Neural cell (in vitro differentiated cells): ENCODE results near the gene BLOC1S4. TPM values are rescaled to one million over a fixed set of nuclear protein-coding genes. Genes with fewer than 3 reads are reported as not detected.

Experiments
- H2AFZ ChIP-seq: fragments of 200-600, 300-800 bp; sonication (generic), shearing (Covaris generic); 2 replicates; pipeline ENCODE4 v1.6.0; 2014; ENCODE audit warnings: low read depth, mild to moderate bottlenecking, antibody characterized with exemption, low read length, moderate library complexity
- H3F3A ChIP-seq: fragments of 200-600 bp; shearing (Covaris generic); 2 replicates; pipeline ENCODE4 v1.6.1; 2016; ENCODE audit warnings: mild to moderate bottlenecking, moderate library complexity, mixed read lengths, antibody characterized with exemption, low read length; ENCODE audit not compliant: insufficient read depth, poor library complexity, severe bottlenecking
- H3K27ac ChIP-seq: fragments of 200-600, 300-800 bp; sonication (generic), shearing (Covaris generic); 2 replicates; pipeline ENCODE4 v1.5.1; 2014; ENCODE audit warnings: mild to moderate bottlenecking, low read length, moderate library complexity
- H3K27me3 ChIP-seq: fragments of 300-800, 200-600 bp; sonication (generic), shearing (Covaris generic); 2 replicates; pipeline ENCODE4 v1.6.0; 2014; ENCODE audit warnings: mild to moderate bottlenecking, low read depth, low read length, moderate library complexity; ENCODE audit not compliant: insufficient read depth
- H3K36me3 ChIP-seq: fragments of 300-800, 200-600 bp; sonication (generic), shearing (Covaris generic); 2 replicates; pipeline ENCODE4 v1.5.1; 2014; ENCODE audit warnings: mild to moderate bottlenecking, antibody characterized with exemption, low read length, moderate library complexity; ENCODE audit not compliant: insufficient read depth
- H3K4me2 ChIP-seq: fragments of 300-800, 200-600 bp; sonication (generic), shearing (Covaris generic); 2 replicates; pipeline ENCODE4 v1.6.0; 2014; ENCODE audit warnings: mild to moderate bottlenecking, low read length
- H3K4me3 ChIP-seq: fragments of 300-800, 200-600 bp; sonication (generic), shearing (Covaris generic); 2 replicates; pipeline ENCODE4 v1.5.1; 2014; ENCODE audit warnings: mild to moderate bottlenecking, low read length, moderate library complexity
- H3K79me2 ChIP-seq: fragments of 200-600 bp; shearing (Covaris generic); replicated peaks from 2 replicates; pipeline ENCODE4 v1.6.0; 2014; ENCODE audit warnings: mild to moderate bottlenecking, low read length, moderate library complexity; ENCODE audit not compliant: insufficient read depth
- H3K9ac ChIP-seq: fragments of 300-800, 200-600 bp; sonication (generic), shearing (Covaris generic); 2 replicates; pipeline ENCODE4 v1.6.1; 2016; ENCODE audit warnings: mild to moderate bottlenecking, low read length, mixed read lengths
- H3K9me2 ChIP-seq: fragments of 200-600 bp; shearing (Covaris generic); 2 replicates; pipeline ENCODE4 v1.6.1; 2016; ENCODE audit warnings: mild to moderate bottlenecking, low read length, mixed read lengths; ENCODE audit not compliant: insufficient read depth
- H3K9me3 ChIP-seq: fragments of 200-600, 300-800 bp; sonication (generic), shearing (Covaris generic); 2 replicates; pipeline ENCODE4 v1.6.1; 2016; ENCODE audit warnings: mild to moderate bottlenecking, mixed run types, low read length, moderate library complexity, mixed read lengths
- H4K20me1 ChIP-seq: fragments of 200-600 bp; shearing (Covaris generic); 2 replicates; pipeline ENCODE4 v1.6.1; 2016; ENCODE audit warnings: mild to moderate bottlenecking, mixed run types; ENCODE audit not compliant: insufficient read depth
- EP300 ChIP-seq: fragments of 450-650 bp; conservative IDR thresholded peaks from 2 replicates; pipeline ENCODE4 v1.6.1; 2014; ENCODE audit warnings: antibody characterized with exemption, mild to moderate bottlenecking, moderate library complexity; ENCODE audit not compliant: poor library complexity, severe bottlenecking
- EZH2 ChIP-seq: fragments of 200-600, 300-800 bp; shearing (Covaris generic), sonication (generic); IDR thresholded peaks from 2 replicates; pipeline ENCODE4 v1.6.1; 2014; ENCODE audit warnings: antibody characterized with exemption, low read length, borderline replicate concordance, mild to moderate bottlenecking; ENCODE audit not compliant: insufficient read depth, poor library complexity, severe bottlenecking
- MXI1 ChIP-seq: fragments of 450-650 bp; conservative IDR thresholded peaks from 2 replicates; pipeline ENCODE4 v1.6.1; 2014; ENCODE audit warnings: antibody characterized with exemption, mild to moderate bottlenecking; ENCODE audit not compliant: poor library complexity, severe bottlenecking
- POLR2AphosphoS5 ChIP-seq: IDR thresholded peaks from 2 replicates; pipeline ENCODE4 v1.6.1; 2012
- RAD21 ChIP-seq: fragments of 450-650 bp; conservative IDR thresholded peaks from 2 replicates; pipeline ENCODE4 v1.6.1; 2014; ENCODE audit warnings: antibody characterized with exemption, mild to moderate bottlenecking, moderate library complexity
- SMC3 ChIP-seq: fragments of 450-650 bp; conservative IDR thresholded peaks from 2 replicates; pipeline ENCODE4 v1.6.1; 2014; ENCODE audit warnings: antibody characterized with exemption, mild to moderate bottlenecking, moderate library complexity; ENCODE audit not compliant: poor library complexity
- TAF1 ChIP-seq: IDR thresholded peaks from 2 replicates; pipeline ENCODE4 v1.6.1; 2012; ENCODE audit warnings: low read depth
- polyA plus RNA-seq: library from polyadenylated mRNA; depleted of rRNA; stranded (reverse); fragments of >200 nt; gene quantifications from 2 replicates; pipeline ENCODE4 v1.2.3, GENCODE V29; 2014
- TF ChIP-seq, protein P1 (sequence below): fragments of 450-650 bp; IDR thresholded peaks from 2 replicates; pipeline ENCODE4 v1.5.1; 2014; ENCODE audit warnings: antibody characterized with exemption, mild to moderate bottlenecking, moderate library complexity; ENCODE audit not compliant: poor library complexity, severe bottlenecking
- TF ChIP-seq, protein P2 (sequence below): IDR thresholded peaks from 2 replicates; pipeline ENCODE4 v1.6.1; 2012; ENCODE audit warnings: borderline replicate concordance

The BLOC1S4 gene
- polyA plus RNA-seq, 1 donor from 2014 or later = 21.2 TPM

DNA sequence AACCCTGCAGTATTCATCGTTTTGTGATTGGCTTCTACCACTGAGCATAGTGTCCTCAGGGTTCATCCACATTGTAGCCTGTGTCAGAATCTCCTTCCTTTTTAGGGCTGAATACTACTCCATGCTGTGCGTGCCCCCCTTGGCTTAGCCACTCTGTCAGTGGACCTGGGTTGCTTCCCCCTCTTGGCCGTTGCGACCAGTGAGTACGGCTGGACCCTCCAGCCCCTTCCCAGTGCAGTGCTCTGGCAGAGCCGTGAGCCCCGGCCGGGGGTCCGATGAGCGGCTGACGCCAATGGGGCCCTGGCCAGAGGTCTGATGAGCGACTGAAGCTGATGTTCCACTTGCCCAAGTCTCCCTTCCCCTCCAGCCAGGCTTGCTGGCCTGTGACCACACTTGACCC, 6.9 kb downstream of the BLOC1S4 start:
- Histone ChIP-seq H3K4me2 (no peak overlapping the region), H3K27ac (no peak overlapping the region), H4K20me1 (no peaks in the 10 kb centered on the region)

DNA sequence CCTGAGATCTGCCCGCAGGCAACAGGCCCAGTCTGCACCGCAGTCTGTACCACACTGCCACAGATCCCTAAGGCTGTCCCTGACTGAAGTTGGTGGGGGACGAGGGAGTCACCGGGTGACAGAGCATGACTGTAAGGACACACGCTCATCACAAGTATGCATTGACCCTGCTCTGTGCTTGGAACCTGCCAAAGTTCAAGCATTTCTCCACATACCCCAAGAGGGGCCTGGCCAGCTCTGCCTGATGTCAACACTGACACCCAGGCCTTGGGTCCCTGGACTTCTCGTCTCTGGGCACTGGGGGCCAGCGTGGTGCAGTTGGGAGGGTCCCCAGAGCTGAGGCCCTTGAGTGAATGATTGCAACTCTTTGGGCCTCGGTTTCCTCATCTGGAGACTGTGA, 7.9 kb downstream of the BLOC1S4 start:
- no peak overlapping the region for H3K9ac ChIP-seq
- H3K79me2 ChIP-seq = no peaks in the 10 kb centered on the region
- H2AFZ ChIP-seq = no peak overlapping the region

More for the DNA sequence above, 6.9 kb downstream of the BLOC1S4 start:
- Histone ChIP-seq H3K36me3 (no peaks in the 10 kb centered on the region), H3K9ac (no peak overlapping the region), H3F3A (no peaks in the 10 kb centered on the region), H3K9me2 (no peaks in the 10 kb centered on the region), H3K4me3 (no peak overlapping the region), H2AFZ (no peak overlapping the region), H3K9me3 (no peaks in the 10 kb centered on the region), H3K79me2 (peaks cover 5% of the 10 kb centered on the region), H3K27me3 (no peaks in the 10 kb centered on the region)
- no peak for TF ChIP-seq TAF1
- TF ChIP-seq EP300 = no peak
- no peak for TF ChIP-seq MXI1
- TF ChIP-seq SMC3 = no peak
- no peak for TF ChIP-seq EZH2
- no peak for TF ChIP-seq RAD21
- TF ChIP-seq, protein P1, sequence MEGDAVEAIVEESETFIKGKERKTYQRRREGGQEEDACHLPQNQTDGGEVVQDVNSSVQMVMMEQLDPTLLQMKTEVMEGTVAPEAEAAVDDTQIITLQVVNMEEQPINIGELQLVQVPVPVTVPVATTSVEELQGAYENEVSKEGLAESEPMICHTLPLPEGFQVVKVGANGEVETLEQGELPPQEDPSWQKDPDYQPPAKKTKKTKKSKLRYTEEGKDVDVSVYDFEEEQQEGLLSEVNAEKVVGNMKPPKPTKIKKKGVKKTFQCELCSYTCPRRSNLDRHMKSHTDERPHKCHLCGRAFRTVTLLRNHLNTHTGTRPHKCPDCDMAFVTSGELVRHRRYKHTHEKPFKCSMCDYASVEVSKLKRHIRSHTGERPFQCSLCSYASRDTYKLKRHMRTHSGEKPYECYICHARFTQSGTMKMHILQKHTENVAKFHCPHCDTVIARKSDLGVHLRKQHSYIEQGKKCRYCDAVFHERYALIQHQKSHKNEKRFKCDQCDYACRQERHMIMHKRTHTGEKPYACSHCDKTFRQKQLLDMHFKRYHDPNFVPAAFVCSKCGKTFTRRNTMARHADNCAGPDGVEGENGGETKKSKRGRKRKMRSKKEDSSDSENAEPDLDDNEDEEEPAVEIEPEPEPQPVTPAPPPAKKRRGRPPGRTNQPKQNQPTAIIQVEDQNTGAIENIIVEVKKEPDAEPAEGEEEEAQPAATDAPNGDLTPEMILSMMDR = no peak
- TF ChIP-seq POLR2AphosphoS5 = no peak
- TF ChIP-seq, protein P2, sequence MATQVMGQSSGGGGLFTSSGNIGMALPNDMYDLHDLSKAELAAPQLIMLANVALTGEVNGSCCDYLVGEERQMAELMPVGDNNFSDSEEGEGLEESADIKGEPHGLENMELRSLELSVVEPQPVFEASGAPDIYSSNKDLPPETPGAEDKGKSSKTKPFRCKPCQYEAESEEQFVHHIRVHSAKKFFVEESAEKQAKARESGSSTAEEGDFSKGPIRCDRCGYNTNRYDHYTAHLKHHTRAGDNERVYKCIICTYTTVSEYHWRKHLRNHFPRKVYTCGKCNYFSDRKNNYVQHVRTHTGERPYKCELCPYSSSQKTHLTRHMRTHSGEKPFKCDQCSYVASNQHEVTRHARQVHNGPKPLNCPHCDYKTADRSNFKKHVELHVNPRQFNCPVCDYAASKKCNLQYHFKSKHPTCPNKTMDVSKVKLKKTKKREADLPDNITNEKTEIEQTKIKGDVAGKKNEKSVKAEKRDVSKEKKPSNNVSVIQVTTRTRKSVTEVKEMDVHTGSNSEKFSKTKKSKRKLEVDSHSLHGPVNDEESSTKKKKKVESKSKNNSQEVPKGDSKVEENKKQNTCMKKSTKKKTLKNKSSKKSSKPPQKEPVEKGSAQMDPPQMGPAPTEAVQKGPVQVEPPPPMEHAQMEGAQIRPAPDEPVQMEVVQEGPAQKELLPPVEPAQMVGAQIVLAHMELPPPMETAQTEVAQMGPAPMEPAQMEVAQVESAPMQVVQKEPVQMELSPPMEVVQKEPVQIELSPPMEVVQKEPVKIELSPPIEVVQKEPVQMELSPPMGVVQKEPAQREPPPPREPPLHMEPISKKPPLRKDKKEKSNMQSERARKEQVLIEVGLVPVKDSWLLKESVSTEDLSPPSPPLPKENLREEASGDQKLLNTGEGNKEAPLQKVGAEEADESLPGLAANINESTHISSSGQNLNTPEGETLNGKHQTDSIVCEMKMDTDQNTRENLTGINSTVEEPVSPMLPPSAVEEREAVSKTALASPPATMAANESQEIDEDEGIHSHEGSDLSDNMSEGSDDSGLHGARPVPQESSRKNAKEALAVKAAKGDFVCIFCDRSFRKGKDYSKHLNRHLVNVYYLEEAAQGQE = no peak

More for the DNA sequence above, 7.9 kb downstream of the BLOC1S4 start:
- H3F3A ChIP-seq = no peaks in the 10 kb centered on the region
- no peak overlapping the region for H3K4me3 ChIP-seq
- H4K20me1 ChIP-seq = no peaks in the 10 kb centered on the region
- TF ChIP-seq RAD21 (no peak), POLR2AphosphoS5 (no peak), EZH2 (no peak)
- no peaks in the 10 kb centered on the region for H3K9me2 ChIP-seq
- H3K27ac ChIP-seq = no peak overlapping the region
- H3K4me2 ChIP-seq = no peak overlapping the region
- no peaks in the 10 kb centered on the region for H3K36me3 ChIP-seq
- H3K9me3 ChIP-seq = no peaks in the 10 kb centered on the region
- no peaks in the 10 kb centered on the region for H3K27me3 ChIP-seq
